Measurements from ENCODE around the gene R3HCC1L.

The R3HCC1L gene

GRCh38 chr10:98292971-98293370 is 158.5 kb downstream of the R3HCC1L start:
- no peak for DNase-seq

- DNase-seq: no peak
Measured at GRCh38 chr10:98293550-98294269, 159.3 kb downstream of the R3HCC1L start.

- no peak for DNase-seq
Measured at GRCh38 chr10:98294270-98294627, 159.8 kb downstream of the R3HCC1L start.

Measured in activated effector memory CD4-positive, alpha-beta T cell treated with Interleukin-2 at 50 U/mL for 16 hours (primary cell).